Left lung (tissue), 10 donors: ENCODE data around the gene DOCK3. TPM values are rescaled to one million over a fixed set of nuclear protein-coding genes. Genes with fewer than 3 reads are reported as not detected.
"Not testable (repeated sequence)": the region's sequence is repeated elsewhere in the genome, so short reads cannot be mapped to it uniquely, and the experiment has no call there.

Experiments used
- ATAC-seq: fragments of 200-7000 bp; cut with Tn5 transposase; one replicate; pipeline ENCODE4 v1.9.1; 2020; ENCODE audit warnings: moderate library complexity
- DNase-seq, 4 donors: peaks; one replicate each; pipeline ENCODE4 v3.0.0-alpha.2; 2013 to 2020
- H3K27ac ChIP-seq, 2 donors: fragments of 200-600 bp; sonication (generic) in 1 of 2; one replicate each; pipeline versions ENCODE4 v1.5.0 to v1.8.0; 2020 to 2021
- H3K27me3 ChIP-seq, 2 donors: fragments of 200-600 bp; sonication (generic) in 1 of 2; one replicate each; pipeline versions ENCODE4 v1.5.0 to v1.8.0; 2020 to 2021
- H3K36me3 ChIP-seq, 2 donors: fragments of 200-600 bp; sonication (generic) in 1 of 2; one replicate each; pipeline versions ENCODE4 v1.5.0 to v1.8.0; 2020 to 2021
- H3K4me1 ChIP-seq, 2 donors: fragments of 200-600 bp; one replicate each; pipeline ENCODE4 v1.8.0; 2021
- H3K4me3 ChIP-seq, 2 donors: fragments of 200-600 bp; sonication (generic) in 1 of 2; one replicate each; pipeline versions ENCODE4 v1.5.0 to v1.8.0; 2020 to 2021; ENCODE audit warnings: mild to moderate bottlenecking in 1 of 2
- H3K9me3 ChIP-seq, 2 donors: fragments of 200-600 bp; sonication (generic) in 1 of 2; one replicate each; pipeline versions ENCODE4 v1.5.0 to v1.8.0; 2020 to 2021
- CTCF ChIP-seq, 2 donors: fragments of 200-600 bp; sonication (generic) in 1 of 2; IDR thresholded peaks; one replicate each; pipeline versions ENCODE4 v1.5.0 to v1.8.0; 2021; ENCODE audit warnings: antibody characterized with exemption in 2 of 2
- intact Hi-C, 2 donors: fragments of 100-400 bp; cut with DNase I; formaldehyde crosslinking; loops; one replicate each; pipeline versions ENCODE4 v1.11.2 to v1.14.2; 2022
- polyA plus RNA-seq, 6 donors: library from polyadenylated mRNA; unstranded; fragments of 120-200 nt; gene quantifications; one replicate each; pipeline ENCODE4 v1.2.1, GENCODE V29; 2013; ENCODE audit not compliant: insufficient read length in 6 of 6
- total RNA-seq, 2 donors: library from RNA; stranded (reverse); fragmentation: NEBNext Ultra II Directional; extraction: Animal tissue kit (Norgen Biotek cat#: 25700); gene quantifications; one replicate each; pipeline ENCODE4 v1.2.1, GENCODE V29; 2021
- donor health status: DM: no; HTN: yes; CAD: no.
- donor health status: DM: no; HTN: no; CAD: no.

The DOCK3 gene
- total and polyA plus RNA-seq, 8 donors = 0.34 to 2.2 (median 1.8) TPM

GRCh38 chr3:50876947-50877346 is 202.2 kb downstream of the DOCK3 start:
- Histone ChIP-seq H3K4me1 (no peaks in the 10 kb centered on the region), H3K9me3 (no peaks in the 10 kb centered on the region), H3K36me3 (no peaks in the 10 kb centered on the region), H3K27ac (no peak overlapping the region), H3K27me3 (no peaks in the 10 kb centered on the region), H3K4me3 (no peak overlapping the region)
- TF ChIP-seq CTCF (IDR thresholded peaks at IDR 0.05) = no peak
- DNase-seq (no peak), ATAC-seq (no peak)
- intact Hi-C loops = no loop called here

- H3K4me3 ChIP-seq, H3K4me1 ChIP-seq, H3K36me3 ChIP-seq, DNase-seq, H3K27ac ChIP-seq, H3K27me3 ChIP-seq, intact Hi-C loops, H3K9me3 ChIP-seq, ATAC-seq: not testable (repeated sequence)
Measured at GRCh38 chr3:50882733-50883132, 208.0 kb downstream of the DOCK3 start.

- Histone ChIP-seq H3K4me3 (no peak overlapping the region), H3K4me1 (no peaks in the 10 kb centered on the region), H3K9me3 (peaks cover 0 to 5% of the 10 kb centered on the region in 2 donors), H3K27ac (no peak overlapping the region), H3K27me3 (no peaks in the 10 kb centered on the region), H3K36me3 (no peaks in the 10 kb centered on the region)
- intact Hi-C loops = no loop called here
- TF ChIP-seq CTCF (IDR thresholded peaks at IDR 0.05) = no peak
- DNase-seq (no peak), ATAC-seq (no peak)
Measured at GRCh38 chr3:50883755-50884154, 209.0 kb downstream of the DOCK3 start.

GRCh38 chr3:50885070-50885850 is 210.5 kb downstream of the DOCK3 start:
- no peak for TF ChIP-seq CTCF (IDR thresholded peaks at IDR 0.05)
- ATAC-seq (no peak), DNase-seq (peak in 1 of 4 donors; percentile 13)
- Histone ChIP-seq H3K4me1 (no peaks in the 10 kb centered on the region), H3K27me3 (no peaks in the 10 kb centered on the region), H3K9me3 (peaks cover 0 to 5% of the 10 kb centered on the region in 2 donors), H3K27ac (no peak overlapping the region), H3K4me3 (no peak overlapping the region), H3K36me3 (no peaks in the 10 kb centered on the region)
- intact Hi-C loops = no loop called here

GRCh38 chr3:50890688-50891344 is 216.1 kb downstream of the DOCK3 start:
- Histone ChIP-seq H3K36me3 (no peaks in the 10 kb centered on the region), H3K27me3 (no peaks in the 10 kb centered on the region), H3K9me3 (peaks cover 0 to 13% of the 10 kb centered on the region in 2 donors), H3K27ac (no peak overlapping the region), H3K4me3 (no peak overlapping the region), H3K4me1 (no peaks in the 10 kb centered on the region)
- TF ChIP-seq CTCF (IDR thresholded peaks at IDR 0.05) = no peak
- ATAC-seq = no peak
- DNase-seq = no peak
- intact Hi-C loops = no loop called here

- H3K27me3 ChIP-seq, H3K9me3 ChIP-seq, intact Hi-C loops, H3K27ac ChIP-seq, H3K36me3 ChIP-seq, H3K4me3 ChIP-seq, H3K4me1 ChIP-seq: not testable (repeated sequence)
- DNase-seq (peak in 2 of 4 donors; percentile 27 to 43), ATAC-seq (peak; percentile 29)
Measured at GRCh38 chr3:50901097-50901496, 226.4 kb downstream of the DOCK3 start.
